Measurements from ENCODE around the gene RAVER1.

Gene RAVER1

GRCh38 chr19:10317045-10317856 lies 16.1 kb downstream of the RAVER1 start:
- H3K27me3 Mint-ChIP-seq, result no peaks in the 10 kb centered on the region
- no peaks in the 10 kb centered on the region for H3K9me3 Mint-ChIP-seq
- H3K27ac Mint-ChIP-seq, result no peak overlapping the region
- H3K36me3 Mint-ChIP-seq (ENCODE audit: low read depth), result peaks cover 46% of the 10 kb centered on the region
- no peak overlapping the region for H3K4me3 Mint-ChIP-seq
- peaks cover 21% of the 10 kb centered on the region for H3K4me1 Mint-ChIP-seq (ENCODE audit: low read depth)

- Mint-ChIP-seq H3K27me3 (no peaks in the 10 kb centered on the region), H3K36me3 (ENCODE audit: low read depth) (peaks cover 39% of the 10 kb centered on the region), H3K4me1 (ENCODE audit: low read depth) (peaks cover 21% of the 10 kb centered on the region), H3K4me3 (peak overlapping the region; percentile 93), H3K27ac (peak overlapping the region; percentile 80), H3K9me3 (no peaks in the 10 kb centered on the region)
These were observed 16.9 kb downstream of the RAVER1 start for GRCh38 chr19:10316229-10317044.

- H3K36me3 Mint-ChIP-seq (ENCODE audit: low read depth), result peaks cover 39% of the 10 kb centered on the region
- H3K9me3 Mint-ChIP-seq, result no peaks in the 10 kb centered on the region
- H3K4me1 Mint-ChIP-seq (ENCODE audit: low read depth), result peaks cover 21% of the 10 kb centered on the region
- H3K27ac Mint-ChIP-seq, result peak within 1 kb of the TSS; percentile 81
- no peaks in the 10 kb centered on the region for H3K27me3 Mint-ChIP-seq
- H3K4me3 Mint-ChIP-seq, result peak within 1 kb of the TSS; percentile 93
These were observed 17.8 kb downstream of the RAVER1 start, which contains the start of gene FDX2 for GRCh38 chr19:10315335-10316214. Gene FDX2 (minus strand): TSS chr19:10316015. CDS start chr19:10315996, 19 bp downstream.

- Mint-ChIP-seq H3K36me3 (ENCODE audit: low read depth) (peaks cover 13% of the 10 kb centered on the region), H3K9me3 (no peaks in the 10 kb centered on the region), H3K27me3 (no peaks in the 10 kb centered on the region), H3K4me3 (no peak within 1 kb of the TSS), H3K27ac (no peak within 1 kb of the TSS), H3K4me1 (ENCODE audit: low read depth) (peaks cover 5% of the 10 kb centered on the region)
These were observed 23.9 kb downstream of the RAVER1 start, which contains the start of gene ZGLP1 for GRCh38 chr19:10309423-10309822. Gene ZGLP1 (minus strand): TSS chr19:10309815.

- Mint-ChIP-seq H3K27ac (no peak overlapping the region), H3K36me3 (ENCODE audit: low read depth) (peaks cover 4% of the 10 kb centered on the region), H3K4me1 (ENCODE audit: low read depth) (peaks cover 11% of the 10 kb centered on the region), H3K27me3 (peaks cover 4% of the 10 kb centered on the region), H3K9me3 (no peaks in the 10 kb centered on the region), H3K4me3 (no peak overlapping the region)
These were observed 27.0 kb downstream of the RAVER1 start for GRCh38 chr19:10306327-10306726.

GRCh38 chr19:10305139-10305806 lies 28.1 kb downstream of the RAVER1 start:
- Mint-ChIP-seq H3K36me3 (ENCODE audit: low read depth) (peaks cover 4% of the 10 kb centered on the region), H3K9me3 (no peaks in the 10 kb centered on the region), H3K27me3 (peaks cover 4% of the 10 kb centered on the region), H3K4me3 (no peak overlapping the region), H3K27ac (no peak overlapping the region), H3K4me1 (ENCODE audit: low read depth) (peaks cover 11% of the 10 kb centered on the region)

GRCh38 chr19:10299545-10300458 lies 33.5 kb downstream of the RAVER1 start:
- Mint-ChIP-seq H3K27me3 (peaks cover 16% of the 10 kb centered on the region), H3K4me3 (peak overlapping the region; percentile 8)

GRCh38 chr19:10295847-10296591 lies 37.3 kb downstream of the RAVER1 start:
- Mint-ChIP-seq H3K4me1 (ENCODE audit: low read depth) (peaks cover 39% of the 10 kb centered on the region), H3K36me3 (ENCODE audit: low read depth) (no peaks in the 10 kb centered on the region), H3K4me3 (peak overlapping the region; percentile 79), H3K27ac (no peak overlapping the region), H3K9me3 (no peaks in the 10 kb centered on the region), H3K27me3 (peaks cover 46% of the 10 kb centered on the region)

More at GRCh38 chr19:10299545-10300458, 33.5 kb downstream of the RAVER1 start:
- H3K4me1 Mint-ChIP-seq (ENCODE audit: low read depth), result peaks cover 26% of the 10 kb centered on the region
- H3K36me3 Mint-ChIP-seq (ENCODE audit: low read depth), result peaks cover 4% of the 10 kb centered on the region
- no peaks in the 10 kb centered on the region for H3K9me3 Mint-ChIP-seq
- H3K27ac Mint-ChIP-seq, result no peak overlapping the region

GRCh38 chr19:10295305-10295846 lies 38.0 kb downstream of the RAVER1 start:
- Mint-ChIP-seq H3K27me3 (peaks cover 50% of the 10 kb centered on the region), H3K4me3 (peak overlapping the region; percentile 79), H3K9me3 (no peaks in the 10 kb centered on the region), H3K27ac (no peak overlapping the region), H3K36me3 (ENCODE audit: low read depth) (no peaks in the 10 kb centered on the region), H3K4me1 (ENCODE audit: low read depth) (peaks cover 46% of the 10 kb centered on the region)

- H3K4me1 Mint-ChIP-seq (ENCODE audit: low read depth), result peaks cover 51% of the 10 kb centered on the region
- peaks cover 54% of the 10 kb centered on the region for H3K27me3 Mint-ChIP-seq
- no peaks in the 10 kb centered on the region for H3K36me3 Mint-ChIP-seq (ENCODE audit: low read depth)
- no peaks in the 10 kb centered on the region for H3K9me3 Mint-ChIP-seq
- H3K27ac Mint-ChIP-seq, result peak overlapping the region; percentile 26
- peak overlapping the region; percentile 26 for H3K4me3 Mint-ChIP-seq
These were observed 39.0 kb downstream of the RAVER1 start for GRCh38 chr19:10294368-10294697.

GRCh38 chr19:10293637-10294367 lies 39.5 kb downstream of the RAVER1 start:
- peak overlapping the region; percentile 72 for H3K4me3 Mint-ChIP-seq
- no peaks in the 10 kb centered on the region for H3K9me3 Mint-ChIP-seq
- no peaks in the 10 kb centered on the region for H3K36me3 Mint-ChIP-seq (ENCODE audit: low read depth)
- H3K27ac Mint-ChIP-seq, result no peak overlapping the region
- H3K27me3 Mint-ChIP-seq, result peaks cover 55% of the 10 kb centered on the region
- peaks cover 56% of the 10 kb centered on the region for H3K4me1 Mint-ChIP-seq (ENCODE audit: low read depth)
